Spleen (tissue), 11 donors: ENCODE measurements around the gene FBXO47. TPM values are rescaled to one million over a fixed set of nuclear protein-coding genes. Genes with fewer than 3 reads are reported as not detected.

ENCODE experiments used
- DNase-seq: peaks from one replicate; pipeline ENCODE4 v3.0.0-alpha.2; 2020
- H3K27ac ChIP-seq, 8 donors: fragments of 200-600 bp; sonication (generic) in 7 of 8; 1 replicate in 4 of 8; 2 replicates in 4 of 8; pipeline versions ENCODE4 v1.5.0 to v1.8.0; 2016 to 2021; ENCODE audit warnings: inconsistent platforms in 4 of 8, mild to moderate bottlenecking in 4 of 8, moderate library complexity in 1 of 8
- H3K27me3 ChIP-seq, 7 donors: fragments of 200-600 bp; sonication (generic) in 6 of 7; replicated peaks in 1 of 7; 1 replicate in 4 of 7; 2 replicates in 3 of 7; pipeline versions ENCODE4 v1.5.0 to v1.8.0; 2016 to 2021; ENCODE audit warnings: inconsistent platforms in 3 of 7, mild to moderate bottlenecking in 1 of 7
- H3K36me3 ChIP-seq, 6 donors: fragments of 200-600 bp; sonication (generic) in 5 of 6; 1 replicate in 4 of 6; 2 replicates in 2 of 6; pipeline versions ENCODE4 v1.5.0 to v1.8.0; 2016 to 2021; ENCODE audit warnings: inconsistent platforms in 2 of 6
- H3K4me1 ChIP-seq, 6 donors: fragments of 200-600 bp; sonication (generic) in 5 of 6; 1 replicate in 3 of 6; 2 replicates in 3 of 6; pipeline versions ENCODE4 v1.5.0 to v1.8.0; 2016 to 2021; ENCODE audit warnings: inconsistent platforms in 3 of 6
- H3K4me3 ChIP-seq, 8 donors: fragments of 200-600 bp; sonication (generic) in 7 of 8; 1 replicate in 4 of 8; 2 replicates in 4 of 8; pipeline versions ENCODE4 v1.5.0 to v1.8.0; 2016 to 2021; ENCODE audit warnings: inconsistent platforms in 4 of 8, mild to moderate bottlenecking in 4 of 8, moderate library complexity in 2 of 8
- H3K9me3 ChIP-seq, 8 donors: fragments of 200-600 bp; sonication (generic) in 7 of 8; 1 replicate in 4 of 8; 2 replicates in 4 of 8; pipeline versions ENCODE4 v1.5.0 to v1.8.0; 2016 to 2021; ENCODE audit warnings: inconsistent platforms in 4 of 8
- POLR2A ChIP-seq, 3 donors: fragments of 450-650 bp; IDR thresholded peaks; one replicate each; pipeline ENCODE4 v1.5.1; 2017; ENCODE audit warnings: antibody characterized with exemption in 3 of 3, mild to moderate bottlenecking in 1 of 3
- POLR2AphosphoS5 ChIP-seq, 3 donors: sonication (generic); formaldehyde crosslinking; IDR thresholded peaks; one replicate each; pipeline ENCODE4 v1.5.1; 2017; ENCODE audit warnings: antibody characterized with exemption in 3 of 3
- WGBS, 5 donors: extraction: QIAGEN DNeasy Blood & Tissue Kit in 3 of 5; methylation state at CpG; one replicate each; pipeline versions ENCODE4 v1.1.5 to v1.1.7; 2013 to 2018; 5-methylcytosine and 5-hydroxymethylcytosine counted together
- intact Hi-C: fragments of 100-400 bp; cut with DNase I; formaldehyde crosslinking; loops from one replicate; pipeline ENCODE4 v1.15.0; 2023; ENCODE audit warnings: low total_unique reads
- microRNA-seq, 3 donors: library from miRNA; unstranded; fragments of <30 nt; microRNA quantifications; one replicate each; pipeline versions ENCODE4 to v1.1.0, GENCODE V29; 2019 to 2020
- polyA plus RNA-seq, 3 donors: library from polyadenylated mRNA; stranded (reverse); fragments of 200-250 nt; gene quantifications; one replicate each; pipeline ENCODE4 v1.2.1, GENCODE V29; 2013
- small RNA-seq, 4 donors: library from RNA; depleted of rRNA; stranded (forward); fragments of <200 nt; gene quantifications; one replicate each; pipeline ENCODE3, GENCODE V24; 2016
- total RNA-seq, 7 donors: library from RNA; depleted of rRNA in 3 of 7; stranded (reverse); fragments of >200 nt in 3 of 7; fragmentation: NEBNext Ultra II Directional in 4 of 7; extraction: Animal tissue kit (Norgen Biotek cat#: 25700) in 4 of 7; gene quantifications; one replicate each; pipeline versions ENCODE4 v1.1.0 to v1.2.1, GENCODE V29; 2016 to 2021
- TF ChIP-seq, protein P1 (sequence below), 11 experiments: fragments of 200-600 bp in 7 of 11; fragments of 450-650 bp in 4 of 11; sonication (generic) in 4 of 11; IDR thresholded peaks in 8 of 11; conservative IDR thresholded peaks in 3 of 11; 1 replicate in 7 of 11; 2 replicates in 4 of 11; pipeline versions ENCODE4 v1.4.0 to v1.8.0; 2016 to 2021; ENCODE audit warnings: antibody characterized with exemption in 11 of 11, inconsistent platforms in 4 of 11, mild to moderate bottlenecking in 1 of 11
- donor health status: healthy with polysubstance abuse.
- donor health status: DM: no; HTN: no; CAD: no; lungs with moderate emphysema.
- donor health status: DM: no; HTN: no; CAD: no.
- donor health status: Bipolar disorder and iron deficiency.
- donor health status: healthy.
- donor health status: DM: no; HTN: no; CAD: no.
- donor health status: DM: yes; HTN: yes; CAD: no.

Gene FBXO47
- total and polyA plus RNA-seq, 10 donors: 0.06 TPM; not detected in 9

DNA sequence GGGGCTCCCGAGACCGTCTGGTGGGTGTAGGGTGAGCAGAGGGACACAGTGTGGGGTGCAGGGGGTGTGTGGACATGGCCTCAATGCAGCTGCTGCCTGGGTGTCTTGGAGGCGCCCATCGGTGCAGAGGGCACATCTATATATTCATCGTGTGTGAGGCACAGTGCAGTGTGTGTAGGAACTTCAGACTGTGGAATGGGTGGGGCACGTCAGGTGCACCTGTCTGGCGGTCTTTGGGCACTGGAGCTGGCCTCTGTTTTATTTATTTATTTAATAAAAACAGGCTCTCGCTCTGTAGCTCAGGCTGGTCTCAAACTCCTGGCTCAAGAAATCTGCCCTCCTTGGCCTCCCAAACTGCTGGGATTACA, 80.6 kb downstream of the FBXO47 start:
- no peak for DNase-seq
- TF ChIP-seq POLR2A (IDR thresholded peaks at IDR 0.05) (no peak), POLR2AphosphoS5 (IDR thresholded peaks at IDR 0.05) (no peak)
- TF ChIP-seq, protein P1, sequence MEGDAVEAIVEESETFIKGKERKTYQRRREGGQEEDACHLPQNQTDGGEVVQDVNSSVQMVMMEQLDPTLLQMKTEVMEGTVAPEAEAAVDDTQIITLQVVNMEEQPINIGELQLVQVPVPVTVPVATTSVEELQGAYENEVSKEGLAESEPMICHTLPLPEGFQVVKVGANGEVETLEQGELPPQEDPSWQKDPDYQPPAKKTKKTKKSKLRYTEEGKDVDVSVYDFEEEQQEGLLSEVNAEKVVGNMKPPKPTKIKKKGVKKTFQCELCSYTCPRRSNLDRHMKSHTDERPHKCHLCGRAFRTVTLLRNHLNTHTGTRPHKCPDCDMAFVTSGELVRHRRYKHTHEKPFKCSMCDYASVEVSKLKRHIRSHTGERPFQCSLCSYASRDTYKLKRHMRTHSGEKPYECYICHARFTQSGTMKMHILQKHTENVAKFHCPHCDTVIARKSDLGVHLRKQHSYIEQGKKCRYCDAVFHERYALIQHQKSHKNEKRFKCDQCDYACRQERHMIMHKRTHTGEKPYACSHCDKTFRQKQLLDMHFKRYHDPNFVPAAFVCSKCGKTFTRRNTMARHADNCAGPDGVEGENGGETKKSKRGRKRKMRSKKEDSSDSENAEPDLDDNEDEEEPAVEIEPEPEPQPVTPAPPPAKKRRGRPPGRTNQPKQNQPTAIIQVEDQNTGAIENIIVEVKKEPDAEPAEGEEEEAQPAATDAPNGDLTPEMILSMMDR (IDR thresholded peaks at IDR 0.05 in 8 of 11, conservative IDR thresholded peaks at IDR 0.05 in 3 of 11): no peak
- Histone ChIP-seq H3K9me3 (no peaks in the 10 kb centered on the region), H3K4me1 (peaks cover 44 to 100% (median 89%) of the 10 kb centered on the region in 6 donors), H3K4me3 (no peak overlapping the region), H3K27ac (peak overlapping the region in 3 of 8 donors; percentile 80 to 84 (median 81)), H3K27me3 (no peaks in the 10 kb centered on the region), H3K36me3 (peaks cover 0 to 89% (median 50%) of the 10 kb centered on the region in 6 donors)
- 81 to 91% (median 89%) methylated on average over 8 of the region's 8 CpGs for WGBS, 5 donors
- intact Hi-C loops: no loop called here

Small RNAs within 50 kb of the gene (microRNA-seq; reads per million reads assigned to microRNA genes)
- gene MIR6779: 0 to 0.35 (median 0) reads per million in 3 donors

Small RNAs within 50 kb of the gene (small RNA-seq; reads per million reads assigned to genes)
- gene MIR6779: 0 to 0.08 (median 0) reads per million in 4 donors

Other genes with a start within 250 kb of the FBXO47 start
- 10 to 100 TPM in 4 of 7 donors, 1 to 10 TPM in 3; 4.9 to 22.2 (median 11.5) TPM for gene CISD3, start 237.1 kb downstream of the FBXO47 start, total RNA-seq
- gene CISD3, start 237.1 kb downstream of the FBXO47 start, polyA plus RNA-seq: 10 to 100 TPM; 11.2 to 27.5 (median 24.0) TPM
- gene PCGF2, start 219.1 kb downstream of the FBXO47 start, total RNA-seq: 10 to 100 TPM; 13.1 to 57.6 (median 25.7) TPM
- gene PCGF2, start 219.1 kb downstream of the FBXO47 start, polyA plus RNA-seq: 10 to 100 TPM; 13.7 to 28.5 (median 25.7) TPM
- gene PSMB3, start 214.7 kb downstream of the FBXO47 start, total RNA-seq: 100 to 1,000 TPM; 119 to 182 (median 162) TPM
- gene PSMB3, start 214.7 kb downstream of the FBXO47 start, polyA plus RNA-seq: 100 to 1,000 TPM; 199 to 235 (median 214) TPM
- 10 to 100 TPM; 30.9 to 48.4 (median 42.9) TPM for gene PIP4K2B, start 167.8 kb downstream of the FBXO47 start, total RNA-seq
- 10 to 100 TPM; 11.4 to 21.3 (median 12.2) TPM for gene PIP4K2B, start 167.8 kb downstream of the FBXO47 start, polyA plus RNA-seq
- gene CWC25, start 142.1 kb downstream of the FBXO47 start, total RNA-seq: 10 to 100 TPM; 23.6 to 32.8 (median 28.3) TPM
- gene CWC25, start 142.1 kb downstream of the FBXO47 start, polyA plus RNA-seq: 10 to 100 TPM; 14.7 to 26.7 (median 25.1) TPM
- 1,000 to 10,000 TPM; 1,006 to 1,826 (median 1,444) TPM for gene RPL23, start 113.7 kb downstream of the FBXO47 start, total RNA-seq
- gene RPL23, start 113.7 kb downstream of the FBXO47 start, polyA plus RNA-seq: 1,000 to 10,000 TPM; 5,045 to 6,883 (median 6,622) TPM
- 100 to 1,000 TPM; 117 to 196 (median 154) TPM for gene LASP1, start 97.3 kb downstream of the FBXO47 start, total RNA-seq
- gene LASP1, start 97.3 kb downstream of the FBXO47 start, polyA plus RNA-seq: 10 to 100 TPM; 38.8 to 84.3 (median 45.6) TPM
- 10 to 100 TPM in 2 of 7 donors, 1 to 10 TPM in 5; 3.1 to 11.2 (median 6.0) TPM for gene PLXDC1, start 184.2 kb upstream of the FBXO47 start, total RNA-seq
- gene PLXDC1, start 184.2 kb upstream of the FBXO47 start, polyA plus RNA-seq: 1 to 10 TPM; 2.9 to 4.2 (median 3.3) TPM
- not detected for gene ARL5C, start 198.8 kb upstream of the FBXO47 start, total RNA-seq
- not detected for gene ARL5C, start 198.8 kb upstream of the FBXO47 start, polyA plus RNA-seq
- 10 to 100 TPM in 2 of 7 donors, 1 to 10 TPM in 5; 4.1 to 11.9 (median 7.1) TPM for gene CACNB1, start 230.3 kb upstream of the FBXO47 start, total RNA-seq
- gene CACNB1, start 230.3 kb upstream of the FBXO47 start, polyA plus RNA-seq: 1 to 10 TPM; 2.0 to 5.0 (median 4.2) TPM
- 1,000 to 10,000 TPM; 1,504 to 3,872 (median 2,079) TPM for gene RPL19, start 232.9 kb upstream of the FBXO47 start, total RNA-seq
- gene RPL19, start 232.9 kb upstream of the FBXO47 start, polyA plus RNA-seq: 1,000 to 10,000 TPM; 4,610 to 7,360 (median 6,812) TPM